ENCODE results near the gene CEACAM8.
"Not testable (repeated sequence)": the region's sequence is repeated elsewhere in the genome, so short reads cannot be mapped to it uniquely, and the experiment has no call there.

CEACAM8 gene

DNA sequence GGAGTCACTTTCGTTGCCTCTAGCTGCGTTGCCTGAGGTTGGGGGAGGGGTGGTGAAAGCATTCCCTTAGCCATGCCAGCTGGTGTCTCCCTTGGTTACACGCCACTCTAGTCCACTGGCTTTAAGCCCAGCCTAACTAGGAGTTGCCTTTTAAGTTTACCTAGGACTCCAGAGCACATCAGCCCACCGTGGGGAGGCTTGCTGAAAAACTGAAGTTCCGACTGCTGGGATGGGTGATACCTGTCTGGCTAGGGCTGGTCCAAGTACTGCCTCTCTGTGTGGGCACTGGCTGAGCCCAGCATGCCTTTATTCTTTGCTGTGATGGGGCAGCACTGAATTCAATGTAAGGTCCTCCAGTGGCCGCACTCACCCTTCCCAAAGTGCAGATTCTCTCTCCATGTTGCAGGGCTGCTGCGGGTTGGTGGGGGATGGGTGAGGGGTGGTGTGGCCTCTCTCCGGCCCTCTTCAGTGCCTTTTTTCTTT lies 54.6 kb downstream of the CEACAM8 start:
- no peak for DNase-seq

DNA sequence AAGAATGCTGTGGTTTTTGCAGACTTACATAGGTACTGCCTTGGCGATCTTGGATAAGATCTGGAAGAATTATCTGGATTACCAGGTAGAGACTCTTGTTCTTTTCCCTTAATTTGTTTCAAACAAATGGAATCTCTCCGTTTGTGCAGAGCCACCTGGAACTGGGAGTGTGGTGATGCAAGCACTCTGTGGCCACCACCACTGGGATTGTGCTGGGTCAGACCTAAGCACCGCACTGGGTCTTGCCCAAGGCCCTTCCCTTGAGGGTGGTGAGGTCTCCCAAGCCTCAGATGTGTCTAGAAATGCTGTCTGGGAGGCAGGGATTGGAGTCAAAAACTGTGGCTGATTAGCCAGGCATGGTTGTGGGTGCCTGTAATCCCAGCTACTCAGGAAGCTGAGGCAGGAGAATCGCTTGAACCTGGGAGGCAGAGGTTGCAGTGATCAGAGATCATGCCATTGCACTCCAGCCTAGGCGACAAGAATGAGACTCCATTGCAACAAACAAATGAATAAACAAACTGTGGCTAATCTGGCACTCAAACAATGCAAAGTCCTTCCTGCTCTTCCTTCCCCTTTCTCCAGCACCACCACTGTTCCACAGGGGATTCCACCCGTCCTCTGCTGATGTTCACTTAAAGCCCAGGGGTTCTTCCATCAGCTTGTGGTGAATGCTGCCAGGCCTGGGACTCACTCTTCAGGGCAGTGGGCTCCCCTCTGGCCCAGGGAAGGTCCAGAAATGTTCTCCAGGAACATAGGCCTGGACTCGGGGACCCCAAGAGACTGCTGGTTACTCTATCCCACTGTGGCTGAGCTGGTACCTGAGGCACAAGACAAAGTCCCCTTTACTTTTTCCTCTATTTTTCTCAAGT lies 55.6 kb downstream of the CEACAM8 start:
- no peak for DNase-seq

DNA sequence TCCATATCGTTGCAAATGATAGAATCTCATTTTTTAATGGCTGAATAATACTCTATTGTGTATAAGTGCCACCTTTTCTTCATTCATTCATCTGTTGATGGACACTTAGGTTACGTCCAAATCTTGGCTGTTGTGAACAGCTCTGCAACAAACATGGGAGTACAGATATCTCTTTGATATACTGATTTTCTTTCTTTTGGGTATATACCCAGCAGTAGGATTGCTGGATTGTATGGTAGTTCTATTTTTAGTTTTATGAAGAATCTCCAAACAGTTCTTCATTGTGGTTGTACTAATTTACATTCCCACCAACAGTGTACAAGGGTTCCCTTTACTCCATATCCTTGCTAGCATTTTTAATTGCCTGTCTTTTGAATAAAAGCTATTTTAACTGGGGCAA lies 59.4 kb downstream of the CEACAM8 start:
- DNase-seq, result not testable (repeated sequence)

DNA sequence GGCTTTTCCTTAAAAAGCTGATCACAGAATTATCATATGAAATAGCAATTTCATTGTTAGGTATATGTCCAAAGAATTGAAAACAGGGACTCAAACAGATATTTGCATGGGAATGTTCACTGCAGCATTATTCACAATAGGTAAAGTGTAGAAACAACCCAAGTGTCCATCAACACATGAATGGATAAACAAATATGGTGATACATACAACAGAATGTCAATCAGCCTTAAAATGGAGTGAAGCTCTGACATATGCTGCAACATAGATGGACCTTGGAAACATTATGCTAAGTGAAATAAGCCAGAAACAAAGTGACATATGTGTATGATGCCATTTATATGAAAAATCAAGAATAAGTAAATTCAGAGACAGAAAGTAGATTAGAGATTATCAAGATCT lies 60.3 kb downstream of the CEACAM8 start:
- no peak for DNase-seq

DNA sequence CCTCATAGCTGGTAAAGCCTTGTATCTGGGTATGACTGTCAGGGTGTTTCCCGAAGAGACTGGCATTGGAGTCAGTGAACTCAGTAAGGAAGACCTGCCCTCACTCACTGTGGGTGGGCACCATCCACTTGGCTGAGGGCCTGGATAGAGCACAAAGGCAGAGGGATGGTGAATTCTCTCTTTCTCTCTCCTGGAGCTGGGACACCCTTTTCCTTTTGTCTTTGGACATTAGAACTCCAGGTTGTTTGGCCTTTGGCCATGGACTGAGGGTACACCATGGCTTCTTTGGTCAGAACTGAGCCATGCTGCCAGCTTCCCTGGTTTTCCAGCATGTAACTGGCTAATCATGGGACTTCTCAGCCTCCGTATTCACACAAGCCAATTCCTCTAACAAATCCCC lies 61.8 kb downstream of the CEACAM8 start:
- DNase-seq, result no peak

DNA sequence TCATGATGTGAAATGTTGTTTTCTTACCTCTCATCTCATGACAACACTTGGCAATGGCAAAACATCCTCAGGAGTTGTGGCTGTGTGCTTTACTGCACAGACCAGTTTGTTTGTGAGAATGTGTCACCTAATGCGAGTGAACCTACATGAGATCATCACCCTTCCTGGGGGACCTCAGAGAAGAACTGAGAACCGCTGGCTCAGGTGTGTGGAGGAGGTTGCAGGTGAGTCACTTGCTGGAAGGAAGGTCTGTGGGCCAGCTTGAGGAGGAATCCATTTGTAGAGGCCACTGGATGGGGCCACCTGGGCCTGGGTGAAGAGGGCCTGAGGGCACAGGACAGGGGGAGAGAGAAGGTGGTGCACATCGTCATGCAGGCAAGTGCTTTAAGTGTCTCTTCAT lies 63.4 kb downstream of the CEACAM8 start:
- no peak for DNase-seq
